Thyroid gland (tissue), 4 donors: Measurements from ENCODE around the gene GALNT17. TPM values are rescaled to one million over a fixed set of nuclear protein-coding genes. Genes with fewer than 3 reads are reported as not detected.

Experiments
- DNase-seq, 2 donors: peaks; one replicate each; pipeline ENCODE4 v3.0.0-alpha.2; 2019
- H3K27ac ChIP-seq, 3 donors: fragments of 200-600 bp; sonication (generic); 1 replicate in 2 of 3; 2 replicates in 1 of 3; pipeline ENCODE4 v1.5.1; 2016 to 2019; ENCODE audit warnings: mild to moderate bottlenecking in 1 of 3, moderate library complexity in 1 of 3
- H3K27me3 ChIP-seq: fragments of 200-600 bp; sonication (generic); one replicate; pipeline ENCODE4 v1.5.1; 2019
- H3K36me3 ChIP-seq, 2 donors: fragments of 200-600 bp; sonication (generic); one replicate each; pipeline ENCODE4 v1.5.1; 2016 to 2019
- H3K4me1 ChIP-seq, 2 donors: fragments of 200-600 bp; sonication (generic); one replicate each; pipeline ENCODE4 v1.5.1; 2017 to 2019
- H3K4me3 ChIP-seq, 3 donors: fragments of 200-600 bp; sonication (generic); replicated peaks in 1 of 3; 1 replicate in 2 of 3; 2 replicates in 1 of 3; pipeline ENCODE4 v1.5.1; 2016; ENCODE audit warnings: mild to moderate bottlenecking in 1 of 3
- H3K9me3 ChIP-seq: fragments of 200-600 bp; sonication (generic); one replicate; pipeline ENCODE4 v1.5.1; 2017
- CTCF ChIP-seq, 6 experiments: fragments of 200-600 bp in 3 of 6; fragments of 450-650 bp in 3 of 6; sonication (generic) in 3 of 6; IDR thresholded peaks; one replicate each; pipeline ENCODE4 v1.5.1; 2016 to 2019; ENCODE audit warnings: antibody characterized with exemption in 6 of 6, mild to moderate bottlenecking in 2 of 6, inconsistent platforms in 1 of 6, moderate library complexity in 1 of 6
- POLR2A ChIP-seq, 2 donors: fragments of 450-650 bp; IDR thresholded peaks; one replicate each; pipeline ENCODE4 v1.6.1; 2017; ENCODE audit warnings: antibody characterized with exemption in 2 of 2, mild to moderate bottlenecking in 2 of 2, moderate library complexity in 1 of 2
- WGBS, 2 donors: methylation state at CpG; one replicate each; pipeline ENCODE4 v1.1.5; 2017; 5-methylcytosine and 5-hydroxymethylcytosine counted together
- intact Hi-C: fragments of 100-400 bp; cut with DNase I; formaldehyde crosslinking; loops from one replicate; pipeline ENCODE4 v1.15.1; 2023
- total RNA-seq, 4 donors: library from RNA; depleted of rRNA; stranded (reverse); fragments of >200 nt; gene quantifications; one replicate each; pipeline ENCODE4 v1.2.3, GENCODE V29; 2016

GALNT17 gene
- total RNA-seq, 4 donors from 2014 or later, result 5.8 to 63.8 (median 37.1) TPM

- Histone ChIP-seq H3K4me1 (no peaks in the 10 kb centered on the region), H3K4me3 (no peak overlapping the region), H3K36me3 (no peaks in the 10 kb centered on the region), H3K27ac (no peak overlapping the region), H3K27me3 (no peaks in the 10 kb centered on the region), H3K9me3 (no peaks in the 10 kb centered on the region)
- TF ChIP-seq CTCF (IDR thresholded peaks at IDR 0.05) (no peak), POLR2A (IDR thresholded peaks at IDR 0.05) (no peak)
- WGBS, 2 donors, result 92% methylated on average over 6 of the region's 6 CpGs
- intact Hi-C loops, result no loop called here
- DNase-seq, result no peak
Observed at GRCh38 chr7:71598553-71598952, 466.6 kb downstream of the GALNT17 start.

- Histone ChIP-seq H3K4me1 (no peaks in the 10 kb centered on the region), H3K27ac (no peak overlapping the region), H3K36me3 (no peaks in the 10 kb centered on the region), H3K4me3 (no peak overlapping the region), H3K27me3 (no peaks in the 10 kb centered on the region), H3K9me3 (no peaks in the 10 kb centered on the region)
- DNase-seq, result no peak
- WGBS, 2 donors, result 64 to 71% methylated on average over 6 of the region's 6 CpGs
- intact Hi-C loops, result no loop called here
- TF ChIP-seq CTCF (IDR thresholded peaks at IDR 0.05), result no peak
- no peak for TF ChIP-seq POLR2A (IDR thresholded peaks at IDR 0.05)
Observed at GRCh38 chr7:71601851-71602250, 469.9 kb downstream of the GALNT17 start.

GRCh38 chr7:71604818-71605414 is 473.0 kb downstream of the GALNT17 start:
- TF ChIP-seq POLR2A (IDR thresholded peaks at IDR 0.05) (no peak), CTCF (IDR thresholded peaks at IDR 0.05) (no peak)
- Histone ChIP-seq H3K9me3 (no peaks in the 10 kb centered on the region), H3K4me1 (no peaks in the 10 kb centered on the region), H3K4me3 (no peak overlapping the region), H3K27ac (no peak overlapping the region), H3K27me3 (no peaks in the 10 kb centered on the region), H3K36me3 (no peaks in the 10 kb centered on the region)
- WGBS, 2 donors, result 92 to 95% methylated on average over 9 of the region's 9 CpGs
- no peak for DNase-seq
- intact Hi-C loops, result no loop called here

- TF ChIP-seq POLR2A (IDR thresholded peaks at IDR 0.05), result no peak
- no peaks in the 10 kb centered on the region for H3K36me3 ChIP-seq
- H3K4me3 ChIP-seq, result no peak overlapping the region
- H3K27me3 ChIP-seq, result no peaks in the 10 kb centered on the region
- H3K4me1 ChIP-seq, result peaks cover 0 to 3% of the 10 kb centered on the region in 2 donors
- H3K9me3 ChIP-seq, result no peaks in the 10 kb centered on the region
- H3K27ac ChIP-seq, result no peak overlapping the region
- 64 to 72% methylated on average over 2 of the region's 2 CpGs for WGBS, 2 donors
- no peak for DNase-seq
- intact Hi-C loops, result no loop called here
Observed at GRCh38 chr7:71611986-71612385, 480.0 kb downstream of the GALNT17 start.

- intact Hi-C loops, result no loop called here
- Histone ChIP-seq H3K4me3 (no peak overlapping the region), H3K9me3 (no peaks in the 10 kb centered on the region), H3K27me3 (no peaks in the 10 kb centered on the region), H3K36me3 (no peaks in the 10 kb centered on the region), H3K27ac (no peak overlapping the region), H3K4me1 (peaks cover 0 to 3% of the 10 kb centered on the region in 2 donors)
- DNase-seq, result no peak
- no peak for TF ChIP-seq POLR2A (IDR thresholded peaks at IDR 0.05)
- no peak for TF ChIP-seq CTCF (IDR thresholded peaks at IDR 0.05)
- 49 to 55% methylated on average over 6 of the region's 6 CpGs for WGBS, 2 donors
Observed at GRCh38 chr7:71612911-71613310, 481.0 kb downstream of the GALNT17 start.
